NCI-H128 (cell line): ENCODE measurements around the gene AKAP1.

Source experiments
- DNase-seq: peaks from one replicate; lab custom pipeline; 2025; ENCODE audit not compliant: unreplicated experiment; lab: John Stamatoyannopoulos, UW

AKAP1 gene, protein sequence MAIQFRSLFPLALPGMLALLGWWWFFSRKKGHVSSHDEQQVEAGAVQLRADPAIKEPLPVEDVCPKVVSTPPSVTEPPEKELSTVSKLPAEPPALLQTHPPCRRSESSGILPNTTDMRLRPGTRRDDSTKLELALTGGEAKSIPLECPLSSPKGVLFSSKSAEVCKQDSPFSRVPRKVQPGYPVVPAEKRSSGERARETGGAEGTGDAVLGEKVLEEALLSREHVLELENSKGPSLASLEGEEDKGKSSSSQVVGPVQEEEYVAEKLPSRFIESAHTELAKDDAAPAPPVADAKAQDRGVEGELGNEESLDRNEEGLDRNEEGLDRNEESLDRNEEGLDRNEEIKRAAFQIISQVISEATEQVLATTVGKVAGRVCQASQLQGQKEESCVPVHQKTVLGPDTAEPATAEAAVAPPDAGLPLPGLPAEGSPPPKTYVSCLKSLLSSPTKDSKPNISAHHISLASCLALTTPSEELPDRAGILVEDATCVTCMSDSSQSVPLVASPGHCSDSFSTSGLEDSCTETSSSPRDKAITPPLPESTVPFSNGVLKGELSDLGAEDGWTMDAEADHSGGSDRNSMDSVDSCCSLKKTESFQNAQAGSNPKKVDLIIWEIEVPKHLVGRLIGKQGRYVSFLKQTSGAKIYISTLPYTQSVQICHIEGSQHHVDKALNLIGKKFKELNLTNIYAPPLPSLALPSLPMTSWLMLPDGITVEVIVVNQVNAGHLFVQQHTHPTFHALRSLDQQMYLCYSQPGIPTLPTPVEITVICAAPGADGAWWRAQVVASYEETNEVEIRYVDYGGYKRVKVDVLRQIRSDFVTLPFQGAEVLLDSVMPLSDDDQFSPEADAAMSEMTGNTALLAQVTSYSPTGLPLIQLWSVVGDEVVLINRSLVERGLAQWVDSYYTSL

DNA sequence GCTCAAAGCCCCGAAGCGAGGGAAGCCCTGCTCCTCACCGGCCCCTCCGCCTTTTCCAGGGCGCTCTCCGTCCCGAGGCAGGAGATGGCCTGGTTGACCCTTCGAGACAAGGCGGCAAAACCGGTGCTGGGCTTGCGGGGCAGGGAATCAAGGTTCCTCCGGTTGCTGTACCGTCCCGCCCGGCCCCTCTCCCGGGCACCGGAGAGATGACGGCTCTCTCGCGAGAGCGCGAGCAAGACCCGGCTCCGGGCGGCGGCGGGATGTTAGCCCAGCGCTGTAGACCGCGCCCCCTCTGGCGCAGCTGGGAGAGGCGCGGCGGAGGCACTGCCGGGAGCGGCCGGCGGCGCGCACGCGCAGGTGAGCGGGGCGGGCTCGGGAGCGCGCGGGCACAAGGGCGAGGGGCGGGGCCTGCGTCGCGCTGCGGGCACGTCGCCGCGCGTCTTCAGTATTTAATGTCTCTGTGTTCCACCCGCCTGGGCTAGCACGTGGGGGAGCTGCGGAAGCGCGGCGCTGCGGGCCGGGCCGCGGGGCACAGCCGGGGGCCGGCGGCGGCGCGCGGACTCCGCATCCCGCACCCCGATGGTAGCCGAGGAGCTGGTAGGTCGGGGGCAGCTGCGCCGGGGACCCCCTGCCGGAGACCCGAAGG lies at the start of gene AKAP1:
AKAP1 (plus strand) TSS at position 445 of the 646 bp plus-strand sequence. CDS start 20,219 bp downstream, outside the sequence.
- peak; percentile 92 for DNase-seq

DNA sequence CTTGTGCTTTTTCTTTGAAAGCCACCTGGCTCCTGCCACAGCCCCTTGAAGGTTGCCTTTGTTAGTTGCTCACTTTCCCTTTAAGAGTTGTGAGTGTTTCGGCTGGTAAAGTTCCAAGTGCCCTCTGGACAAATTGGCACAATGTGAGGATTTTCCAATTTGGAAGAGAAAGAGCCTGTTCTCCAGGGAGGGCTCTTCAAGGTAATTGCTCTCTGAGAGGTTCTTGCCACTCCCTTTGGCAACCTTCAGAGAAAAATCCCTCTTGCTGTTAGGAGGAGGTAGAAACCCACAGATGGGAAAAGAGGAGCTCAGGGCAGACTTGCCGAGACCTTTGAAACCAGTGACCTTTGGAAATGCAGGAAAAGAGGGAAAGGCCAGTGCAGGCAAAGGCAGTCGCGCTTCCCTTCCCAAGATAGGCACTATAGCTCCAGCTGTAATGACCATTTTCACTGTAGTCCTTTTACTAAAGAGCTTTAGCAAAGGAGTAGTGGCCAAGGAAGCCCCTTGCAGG lies 49.0 kb upstream of the AKAP1 start:
- DNase-seq: peak; percentile 84

DNA sequence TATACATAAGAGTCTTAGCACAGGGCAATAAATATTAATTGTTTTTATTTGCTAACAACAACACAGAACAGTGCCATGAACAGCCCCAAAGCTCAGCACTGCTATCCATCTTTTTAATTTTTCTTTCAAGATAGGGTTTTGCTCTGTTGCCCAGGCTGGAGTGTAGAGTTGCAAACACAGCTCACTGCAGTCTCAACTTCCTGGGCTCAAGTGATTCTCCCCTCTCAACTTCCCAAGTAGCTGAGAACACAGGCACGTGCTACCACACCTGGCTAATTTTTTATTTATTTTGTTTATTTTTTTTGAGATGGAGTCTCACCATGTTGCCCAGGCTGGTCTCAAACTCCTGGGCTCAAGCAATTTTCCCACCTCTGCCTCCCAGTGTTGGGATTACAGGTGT lies 47.6 kb upstream of the AKAP1 start:
- no peak for DNase-seq

DNA sequence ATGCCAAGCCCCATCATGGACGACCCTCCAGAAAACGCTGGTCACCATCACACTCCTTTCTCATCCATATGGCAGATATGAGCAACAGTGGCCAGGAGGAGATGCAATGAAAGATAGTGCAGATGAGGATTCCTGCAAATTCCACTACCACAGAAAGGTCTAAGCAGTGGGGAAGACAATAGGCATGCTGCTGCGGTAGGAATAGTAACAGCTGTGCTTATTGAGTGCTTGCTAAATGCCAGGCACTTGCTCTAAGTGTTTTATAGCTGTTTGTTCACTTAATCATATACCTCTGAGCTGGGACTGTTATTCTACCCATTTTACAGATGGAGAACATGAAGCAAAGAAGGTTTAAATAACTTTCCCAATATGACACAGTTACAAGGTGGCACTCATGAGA lies 46.6 kb upstream of the AKAP1 start:
- no peak for DNase-seq

DNA sequence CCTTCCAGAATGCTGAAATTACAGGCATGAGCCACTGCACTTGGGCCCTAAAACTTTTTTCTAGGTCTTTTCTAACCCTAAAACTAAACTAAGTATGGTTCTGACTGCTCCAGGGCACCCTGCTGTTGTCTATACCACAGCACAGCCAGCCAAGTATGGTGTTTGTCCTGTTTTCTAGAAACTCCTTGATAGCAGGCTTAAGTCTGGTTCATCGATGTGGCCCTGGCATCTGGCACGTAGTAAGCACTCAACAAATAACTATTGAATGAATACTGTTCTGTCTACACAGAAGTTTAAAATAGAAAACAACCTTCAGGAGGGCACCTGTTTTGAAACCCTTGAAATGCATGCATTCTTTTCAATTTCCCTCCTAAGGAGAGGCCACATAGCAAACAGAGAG lies 44.5 kb upstream of the AKAP1 start:
- no peak for DNase-seq

DNA sequence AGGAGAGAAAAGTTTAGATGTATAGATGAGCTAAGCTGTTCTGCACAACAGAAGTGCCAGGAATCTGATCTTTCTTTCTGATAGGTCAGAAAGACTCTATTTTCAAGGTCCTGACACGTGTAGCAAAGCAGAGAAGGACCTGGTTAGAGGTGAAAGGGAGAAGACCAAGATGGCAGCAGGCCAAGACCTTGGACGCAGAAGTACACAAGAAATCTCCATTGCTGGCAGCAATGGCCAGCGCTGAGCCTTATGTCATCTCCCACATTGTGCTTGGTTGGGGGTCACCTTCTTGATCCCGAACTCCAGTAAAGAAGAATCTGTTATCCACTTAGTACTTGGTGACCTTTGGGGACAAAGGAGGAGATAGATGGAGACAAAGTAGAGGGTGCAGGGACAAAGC lies 41.8 kb upstream of the AKAP1 start:
- no peak for DNase-seq

DNA sequence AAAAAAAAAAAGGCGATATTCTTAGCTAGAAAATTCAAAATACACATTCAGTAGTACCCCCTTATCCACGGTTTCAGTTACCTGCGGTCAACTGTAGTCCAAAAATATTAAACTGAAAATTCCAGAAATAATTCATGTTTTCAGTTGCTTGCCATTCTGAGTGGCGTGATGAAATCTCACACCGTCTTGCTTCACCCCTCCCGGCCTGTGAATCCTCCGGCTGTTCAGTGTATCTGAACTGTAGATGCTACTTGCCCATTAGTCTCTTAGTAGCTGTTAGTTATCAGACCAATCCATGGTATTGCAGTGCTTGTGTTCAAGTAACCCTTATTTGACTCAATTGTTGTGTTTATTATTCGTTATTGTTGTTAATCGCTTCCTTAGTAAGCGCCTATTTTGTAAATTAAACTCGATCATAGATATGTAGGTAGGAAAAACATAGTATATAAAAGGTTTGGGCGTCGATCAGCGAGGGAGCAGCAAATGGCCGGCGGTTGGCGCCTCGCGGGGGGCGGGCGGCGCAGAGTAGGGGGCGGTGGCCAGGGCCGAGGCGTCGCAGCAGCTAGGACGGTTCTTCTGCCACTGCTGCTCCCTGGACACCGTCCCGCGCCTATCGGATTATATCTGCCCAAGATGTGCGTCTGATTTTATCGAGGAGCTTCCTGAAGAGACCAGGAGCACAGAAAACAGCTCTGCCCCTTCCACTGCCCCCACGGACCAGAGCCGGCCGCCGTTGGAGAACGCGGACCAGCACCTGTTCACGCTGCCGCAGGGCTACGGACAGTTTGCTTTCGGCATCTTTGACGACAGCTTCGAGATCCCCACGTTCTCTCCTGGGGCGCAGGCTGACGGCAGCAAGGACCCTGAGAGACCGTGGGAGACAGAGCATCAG lies 39.8 kb upstream of the AKAP1 start:
- no peak for DNase-seq

DNA sequence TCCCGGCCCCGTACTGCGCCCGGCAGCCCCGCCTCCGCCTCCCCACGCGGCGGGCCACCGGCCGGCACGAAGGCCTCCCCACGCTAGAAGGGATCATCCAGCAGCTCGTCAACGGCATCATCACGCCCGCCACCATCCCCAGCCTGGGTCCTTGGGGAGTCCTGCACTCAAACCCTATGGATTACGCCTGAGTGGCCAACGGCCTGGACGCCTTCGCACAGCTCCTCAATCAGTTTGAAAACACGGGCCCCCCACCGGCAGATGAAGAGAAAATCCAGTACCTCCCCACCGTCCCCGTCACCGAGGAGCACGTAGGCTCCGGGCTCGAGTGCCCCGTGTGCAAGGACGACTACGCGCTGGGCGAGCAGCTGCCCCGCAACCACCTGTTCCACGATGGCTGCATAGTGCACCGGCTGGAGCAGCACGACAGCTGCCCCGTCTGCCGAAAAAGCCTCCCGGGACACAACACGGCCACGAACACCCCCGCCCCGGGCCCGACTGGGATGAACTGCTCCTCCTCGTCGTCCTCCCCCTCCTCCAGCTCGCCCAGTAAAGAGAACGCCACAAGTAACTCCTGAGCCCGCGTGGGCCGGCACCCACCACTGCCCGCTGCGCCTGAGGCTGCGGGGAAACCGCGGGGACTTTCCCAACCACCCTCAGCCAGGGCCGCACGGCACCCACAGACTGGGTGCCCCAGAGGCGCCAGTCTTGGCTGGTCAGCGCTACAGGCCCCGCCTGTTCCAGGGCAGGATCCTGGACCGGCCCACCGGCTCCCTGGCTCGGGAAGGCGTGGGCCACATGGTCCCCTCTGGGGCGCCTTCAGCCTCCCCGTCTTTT lies 39.0 kb upstream of the AKAP1 start:
- no peak for DNase-seq

DNA sequence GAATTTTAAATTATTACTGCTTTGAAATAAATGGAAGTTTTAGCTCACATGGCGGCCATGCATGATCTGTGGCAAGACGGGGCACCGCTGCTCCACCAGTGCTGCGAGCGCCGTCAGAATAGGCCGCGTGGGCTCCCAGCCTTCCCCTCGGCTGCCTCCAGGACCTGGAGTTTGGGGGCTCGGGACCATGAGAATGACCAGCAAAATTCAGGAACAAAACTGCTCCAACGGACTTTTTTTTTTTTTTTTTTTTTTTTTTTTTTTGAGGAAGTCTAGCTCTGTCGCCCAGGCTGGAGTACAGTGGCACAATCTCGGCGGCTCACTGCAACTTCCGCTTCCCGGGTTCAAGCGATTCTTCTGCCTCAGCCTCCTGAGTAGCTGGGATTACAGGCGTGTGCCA lies 38.3 kb upstream of the AKAP1 start:
- DNase-seq: no peak

DNA sequence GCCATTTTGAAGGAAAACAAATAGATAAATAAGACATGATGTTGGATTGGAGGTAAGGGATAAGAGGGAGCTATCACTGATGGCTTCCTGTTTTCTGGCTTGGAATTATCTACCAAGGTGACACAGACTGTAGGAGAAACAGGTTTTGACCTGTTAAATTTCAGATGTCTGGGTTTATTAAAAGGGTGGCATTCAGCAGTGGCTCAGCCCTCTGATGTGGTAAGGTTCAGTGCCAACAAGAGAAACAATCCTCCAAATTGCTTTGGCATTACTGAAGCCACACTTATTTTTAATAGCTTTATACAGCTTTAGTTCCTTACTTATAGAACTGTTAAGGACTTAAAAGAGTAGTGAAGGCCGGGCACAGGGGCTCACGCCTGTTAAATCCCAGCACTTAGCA lies 37.0 kb upstream of the AKAP1 start:
- no peak for DNase-seq

DNA sequence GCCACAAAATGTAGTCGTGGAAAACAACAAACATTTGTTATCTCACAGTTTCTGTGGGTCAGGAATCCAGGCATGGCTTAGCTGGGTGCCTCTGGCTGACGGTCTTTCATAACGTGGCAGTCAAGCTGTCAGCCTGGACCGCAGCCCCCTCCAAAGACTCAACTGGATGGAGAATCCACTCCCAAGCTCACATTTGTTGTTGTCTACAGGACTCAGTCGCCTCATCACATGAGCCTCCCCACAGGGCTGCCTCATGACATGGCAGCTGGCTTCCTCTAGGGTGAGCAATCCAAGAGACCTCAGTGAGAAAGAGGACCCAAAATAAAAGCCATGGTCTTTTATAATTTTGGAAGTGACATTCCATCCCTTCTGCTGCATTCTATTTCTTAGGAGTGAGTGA lies 34.7 kb upstream of the AKAP1 start:
- no peak for DNase-seq

DNA sequence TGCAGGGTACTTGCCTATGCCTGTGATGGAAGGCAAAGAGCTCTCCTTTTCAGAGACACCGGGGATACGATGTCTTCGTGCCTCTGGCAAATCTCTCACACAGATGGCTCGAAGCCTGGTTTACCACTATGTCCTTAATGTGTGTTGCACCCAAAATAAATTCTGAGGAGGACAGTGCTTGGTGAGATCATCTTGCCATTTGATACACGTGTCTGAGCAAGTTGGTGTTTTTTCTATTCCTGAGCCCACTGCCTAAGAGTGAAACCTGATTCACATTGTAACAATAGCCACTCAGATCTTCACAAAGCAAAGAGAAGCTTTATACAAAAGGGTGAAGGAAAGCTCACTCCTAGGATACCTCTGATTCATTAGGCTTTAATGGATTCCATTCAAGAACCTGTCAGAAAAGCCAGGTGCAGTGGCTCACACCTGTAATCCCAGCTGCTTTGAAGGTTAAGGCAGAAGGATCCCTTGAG lies 33.1 kb upstream of the AKAP1 start:
- DNase-seq: peak; percentile 82

DNA sequence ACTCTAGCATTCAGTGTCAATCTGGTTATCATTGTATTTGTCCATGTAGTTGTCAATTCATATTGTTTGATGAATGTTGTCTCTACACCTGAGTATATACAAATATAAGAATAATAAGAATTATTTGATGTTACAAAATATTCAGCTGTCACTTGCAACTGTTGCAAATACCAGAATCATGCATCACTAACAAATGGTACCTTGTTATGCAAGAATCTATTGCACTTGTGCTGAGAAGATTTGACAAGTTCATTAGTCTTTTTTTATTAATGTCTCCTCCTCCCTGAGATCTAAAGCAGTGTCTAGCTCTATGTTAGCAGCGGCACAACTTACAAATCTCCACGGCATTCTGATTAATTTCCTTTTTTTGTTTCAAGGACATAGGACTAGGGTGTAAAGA lies 22.2 kb upstream of the AKAP1 start:
- no peak for DNase-seq

DNA sequence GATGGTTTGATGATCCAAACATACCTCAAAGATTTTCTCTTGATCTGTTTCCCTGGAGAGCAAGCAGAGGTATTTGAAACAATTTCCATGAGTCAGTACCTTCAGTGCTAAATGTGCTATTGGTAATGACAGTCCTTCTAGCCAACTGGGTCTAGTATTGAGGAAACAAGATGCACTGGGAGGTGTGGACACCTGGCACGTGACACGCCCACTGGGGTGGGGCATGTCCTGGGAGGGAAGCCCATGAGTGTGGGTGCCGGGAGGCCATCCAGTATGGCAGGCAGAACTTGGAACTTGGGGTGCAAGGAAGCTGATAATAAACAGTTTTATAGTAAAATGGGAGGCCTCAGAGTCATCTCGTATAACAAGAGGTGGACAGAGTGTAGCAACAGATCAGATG lies 17.9 kb upstream of the AKAP1 start:
- no peak for DNase-seq

DNA sequence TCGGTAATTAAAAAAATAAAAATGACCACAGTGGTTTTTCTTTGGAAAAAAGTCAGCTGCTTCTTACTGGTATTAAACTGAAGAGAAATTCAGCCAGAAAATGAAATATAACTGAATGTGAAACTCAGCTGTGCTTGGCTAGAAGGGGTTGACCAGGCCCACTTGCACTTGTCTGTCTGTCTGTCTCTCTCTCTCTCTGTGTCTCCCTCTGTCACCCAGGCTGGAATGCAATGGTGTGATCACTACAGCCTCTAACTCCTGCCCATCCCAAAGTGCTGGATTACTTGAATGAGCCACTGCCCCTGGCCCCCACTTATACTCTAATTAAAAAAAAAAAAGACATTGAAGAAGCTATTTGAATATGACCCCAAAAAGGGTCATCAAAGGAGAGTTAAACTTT lies 17.3 kb upstream of the AKAP1 start:
- DNase-seq: no peak

DNA sequence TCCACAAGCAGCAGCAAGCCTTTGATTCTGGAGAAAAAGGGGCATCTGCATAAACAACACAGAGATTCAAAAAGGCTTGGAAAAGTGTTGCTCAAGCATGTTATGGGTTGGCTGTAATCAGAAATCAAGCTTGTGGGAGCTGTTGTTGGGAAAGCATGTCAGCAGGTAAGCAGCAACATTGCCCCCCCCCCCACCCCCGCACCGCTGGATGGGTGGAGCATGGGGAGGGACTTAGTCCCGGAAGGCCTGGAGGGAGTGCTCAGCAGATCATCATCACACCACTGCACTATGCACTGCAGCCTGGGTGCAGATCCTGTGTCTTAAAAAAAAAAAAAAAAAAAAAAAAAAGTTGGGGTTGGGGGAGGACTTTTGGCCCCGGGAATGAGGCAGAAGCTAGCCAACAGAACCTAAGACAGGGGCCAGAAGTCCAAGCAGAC lies 16.8 kb upstream of the AKAP1 start:
- DNase-seq: no peak

DNA sequence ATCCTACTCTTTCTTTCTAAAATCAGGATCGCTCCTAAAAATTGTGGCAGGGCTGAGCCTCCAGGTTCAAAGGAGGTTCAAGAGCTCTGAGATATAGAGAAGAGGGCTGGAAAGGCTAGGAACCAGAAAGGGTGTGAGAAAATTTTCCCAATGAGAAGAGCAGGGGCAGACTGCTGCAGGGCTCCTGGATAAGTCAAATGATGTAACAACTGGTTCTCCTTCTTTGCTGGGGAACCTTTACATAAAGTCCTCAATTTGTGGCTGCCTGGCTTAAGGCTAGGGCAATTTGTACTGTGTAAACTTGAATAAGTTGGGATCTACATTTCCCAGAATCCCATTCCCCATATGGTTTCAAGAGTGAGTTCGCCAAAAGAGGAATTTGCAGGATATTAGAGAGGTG lies 16.3 kb upstream of the AKAP1 start:
- DNase-seq: no peak

DNA sequence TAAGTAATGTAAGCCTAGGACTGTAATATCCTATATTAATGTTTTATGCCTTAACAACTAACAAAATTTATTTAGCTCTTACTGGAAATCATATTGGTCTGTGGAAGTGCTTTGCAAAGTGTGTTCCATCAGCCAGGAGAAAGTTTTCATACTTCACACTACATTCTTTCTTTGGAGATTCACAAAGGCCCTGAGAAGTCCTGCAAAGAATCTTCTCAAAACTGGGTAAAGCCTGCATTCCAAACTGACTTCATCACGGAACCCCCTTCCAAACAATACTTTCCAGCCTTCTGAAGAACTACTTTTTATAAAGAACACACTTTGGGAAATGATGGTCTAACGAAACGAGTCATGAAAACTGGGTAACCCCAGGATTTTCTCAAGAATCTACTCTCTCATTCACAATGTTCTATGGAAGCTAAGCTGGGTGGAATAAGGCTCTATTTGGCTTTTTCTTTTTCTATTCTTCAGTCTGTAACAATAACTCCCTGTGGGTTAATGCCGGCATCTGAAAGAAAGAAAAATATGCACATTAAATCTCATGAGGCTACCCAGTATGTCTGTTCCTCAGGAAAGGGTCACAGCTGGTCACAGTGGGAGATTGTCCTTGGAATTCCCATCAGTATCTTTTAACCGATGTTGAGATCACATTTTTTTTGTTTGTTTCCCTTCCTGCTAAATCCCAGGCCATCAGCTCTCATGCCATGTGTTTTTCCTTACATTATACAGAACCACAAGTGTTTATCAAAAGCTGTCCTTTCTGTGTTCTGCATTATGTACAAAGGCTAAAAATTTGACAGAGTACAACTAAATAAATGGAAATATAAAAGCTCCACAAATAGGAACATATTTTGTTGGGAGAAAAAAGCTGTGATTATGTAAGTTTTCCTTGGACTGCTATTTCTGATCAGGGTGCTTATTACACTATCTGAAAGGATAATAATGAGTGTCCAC lies 12.8 kb upstream of the AKAP1 start:
- DNase-seq: no peak
